HG02884 (cell line): Measurements from ENCODE around the gene SETBP1.

Experiments used
- ATAC-seq: cut with Tn5 transposase; IDR thresholded peaks from one replicate; pipeline ENCODE4 v1.9.1; 2021; ENCODE audit warnings: mild to moderate bottlenecking, moderate library complexity; ENCODE audit not compliant: unreplicated experiment

The SETBP1 gene

GRCh38 chr18:44679056-44679913 lies 1.4 kb upstream of the SETBP1 start:
- peak; percentile 80 for ATAC-seq

- ATAC-seq = no peak
Measured at GRCh38 chr18:44679914-44680272, 795 bp upstream of the SETBP1 start.

- no peak for ATAC-seq
Measured at GRCh38 chr18:44681076-44681970, 635 bp downstream of the SETBP1 start.

GRCh38 chr18:44682201-44682870 lies 1.6 kb downstream of the SETBP1 start:
- ATAC-seq = peak; percentile 17

- ATAC-seq = no peak
Measured at GRCh38 chr18:44682871-44683221, 2.2 kb downstream of the SETBP1 start.

- ATAC-seq = no peak
Measured at GRCh38 chr18:44683556-44683955, 2.9 kb downstream of the SETBP1 start.

GRCh38 chr18:44685296-44685695 lies 4.6 kb downstream of the SETBP1 start:
- no peak for ATAC-seq

GRCh38 chr18:44686156-44686555 lies 5.5 kb downstream of the SETBP1 start:
- ATAC-seq = no peak

- no peak for ATAC-seq
Measured at GRCh38 chr18:44687421-44687820, 6.7 kb downstream of the SETBP1 start.

- ATAC-seq = no peak
Measured at GRCh38 chr18:44689736-44690135, 9.0 kb downstream of the SETBP1 start.

- ATAC-seq = no peak
Measured at GRCh38 chr18:44691148-44691925, 10.6 kb downstream of the SETBP1 start.

GRCh38 chr18:44693030-44693784 lies 12.5 kb downstream of the SETBP1 start:
- ATAC-seq = no peak

GRCh38 chr18:44695503-44695902 lies 14.8 kb downstream of the SETBP1 start:
- ATAC-seq = no peak

GRCh38 chr18:44696892-44697291 lies 16.2 kb downstream of the SETBP1 start:
- ATAC-seq = no peak

- no peak for ATAC-seq
Measured at GRCh38 chr18:44697315-44697714, 16.6 kb downstream of the SETBP1 start.

- no peak for ATAC-seq
Measured at GRCh38 chr18:44698518-44698917, 17.8 kb downstream of the SETBP1 start.

- ATAC-seq = no peak
Measured at GRCh38 chr18:44699572-44700261, 19.0 kb downstream of the SETBP1 start.

- ATAC-seq = peak; percentile 77
Measured at GRCh38 chr18:44700652-44701051, 20.0 kb downstream of the SETBP1 start.

GRCh38 chr18:44701227-44701626 lies 20.5 kb downstream of the SETBP1 start:
- no peak for ATAC-seq
